Right cardiac atrium (tissue), 5 donors: Measurements from ENCODE around the gene CINP. TPM values are rescaled to one million over a fixed set of nuclear protein-coding genes. Genes with fewer than 3 reads are reported as not detected.

Experiments
- ATAC-seq, 2 donors: fragments of 200-7000 bp; cut with Tn5 transposase; one replicate each; pipeline versions ENCODE4 v1.8.0 to v1.9.1; 2020; ENCODE audit warnings: moderate library complexity in 2 of 2, mild to moderate bottlenecking in 1 of 2
- DNase-seq, 3 donors: peaks; one replicate each; pipeline ENCODE4 v3.0.0-alpha.2; 2020
- H3K27ac ChIP-seq: one replicate; pipeline ENCODE4 v1.5.1; 2013; ENCODE audit warnings: mild to moderate bottlenecking, low read length, control low read depth, moderate library complexity
- H3K27me3 ChIP-seq: one replicate; pipeline ENCODE4 v1.6.1; 2013; ENCODE audit not compliant: control insufficient read depth, insufficient read depth
- H3K4me1 ChIP-seq: one replicate; pipeline ENCODE4 v1.6.1; 2013; ENCODE audit warnings: low read length; ENCODE audit not compliant: control insufficient read depth, insufficient read depth
- H3K4me3 ChIP-seq: one replicate; pipeline ENCODE4 v1.5.1; 2013; ENCODE audit warnings: low read length, control low read depth
- H3K9me3 ChIP-seq: one replicate; pipeline ENCODE4 v1.6.1; 2013; ENCODE audit warnings: low read length; ENCODE audit not compliant: control insufficient read depth
- WGBS: extraction: QIAGEN DNeasy Blood & Tissue Kit; methylation state at CpG from one replicate; pipeline ENCODE4 v1.1.7; 2013; 5-methylcytosine and 5-hydroxymethylcytosine counted together
- intact Hi-C, 4 donors: fragments of 100-400 bp; cut with DNase I; formaldehyde crosslinking; loops; one replicate each; pipeline versions ENCODE4 v1.11.0 to v1.14.0; 2022 to 2023
- long read RNA-seq, 4 donors: library from polyadenylated mRNA; unstranded; transcript quantifications; one replicate each; pipeline ENCODE4 v2.0.0, GENCODE V29; 2020 to 2021
- polyA plus RNA-seq: library from polyadenylated mRNA; stranded (reverse); fragments of 200-250 nt; gene quantifications from one replicate; pipeline ENCODE4 v1.2.3, GENCODE V29; 2013
- total RNA-seq, 4 donors: library from RNA; stranded (reverse); fragmentation: NEBNext Ultra II Directional; extraction: Animal tissue kit (Norgen Biotek cat#: 25700); gene quantifications; one replicate each; pipeline ENCODE4 v1.2.1, GENCODE V29; 2021
- donor health status: healthy with polysubstance abuse.
- donor health status: DM: no; HTN: yes; CAD: no.
- donor health status: DM: no; HTN: no; CAD: no.
- donor health status: DM: no; HTN: yes; CAD: no; lungs with severe emphysema.
- donor health status: DM: yes; HTN: yes; CAD: no.

The CINP gene
- total RNA-seq, result 10 to 100 TPM; 31.8 to 35.3 (median 33.5) TPM
- 38.2 TPM for polyA plus RNA-seq
- long read RNA-seq, donor 1, full-length matches to known transcripts, result 62 of 68 reads
- long read RNA-seq, donor 1, partial matches to known transcripts, result 1 of 68 reads
- long read RNA-seq, donor 1, other reads (novel, unspliced or antisense), result 5 of 68 reads
- long read RNA-seq, donor 2, full-length matches to known transcripts, result 9 of 15 reads
- long read RNA-seq, donor 2, partial matches to known transcripts, result 1 of 15 reads
- long read RNA-seq, donor 2, other reads (novel, unspliced or antisense), result 5 of 15 reads
- long read RNA-seq, donor 3, full-length matches to known transcripts, result 71 of 82 reads
- long read RNA-seq, donor 3, partial matches to known transcripts, result 3 of 82 reads
- long read RNA-seq, donor 3, other reads (novel, unspliced or antisense), result 8 of 82 reads
- long read RNA-seq, donor 4, transcript CINP-201 (5 exons, 955 nt), result major isoform, 7 of 10 reads
- long read RNA-seq, donor 4, partial matches to known transcripts, result 0 of 10 reads
- long read RNA-seq, donor 4, other reads (novel, unspliced or antisense), result 3 of 10 reads

DNA sequence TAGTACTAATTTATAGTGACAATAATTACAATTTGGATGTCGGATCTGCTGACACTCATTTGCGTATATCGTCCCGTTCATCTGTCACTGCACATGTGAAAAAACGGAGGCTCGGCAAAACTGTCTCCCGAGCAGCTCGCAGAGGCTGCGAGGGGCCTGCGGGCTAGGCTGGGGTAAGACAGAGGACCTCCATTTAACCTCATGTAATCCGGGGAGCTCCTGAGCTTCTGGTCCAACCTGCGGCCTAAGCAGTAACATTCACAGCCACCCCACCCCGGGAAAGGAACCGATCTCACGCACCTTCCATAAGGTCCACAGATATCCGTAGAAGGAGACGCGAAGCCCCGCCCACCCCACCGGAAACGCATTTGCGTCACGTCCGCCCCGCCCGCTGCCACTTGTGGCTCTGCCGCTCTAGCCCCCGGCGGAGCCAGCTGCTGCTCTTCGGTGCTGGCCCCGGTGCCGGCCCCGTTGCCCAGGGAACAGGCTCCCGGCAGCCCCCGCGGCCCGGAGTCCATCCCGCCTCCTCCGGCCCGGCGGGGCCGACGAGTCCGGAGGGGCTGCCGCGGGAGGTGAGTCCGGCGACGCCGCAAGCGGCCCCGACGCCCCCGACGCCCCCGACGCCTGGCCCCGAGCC lies at the start of gene CINP, which contains the start of gene TECPR2:
CINP (minus strand) TSS at position 346 of the 637 bp plus-strand sequence; CDS start at position 307, 39 bp downstream.
TECPR2 (plus strand) TSS at position 397 of the 637 bp plus-strand sequence. CDS start 13,781 bp downstream, outside the sequence.
- Histone ChIP-seq H3K27ac (peak within 1 kb of the TSS; percentile 95), H3K4me1 (peaks cover 4% of the 10 kb centered on the region), H3K4me3 (peak within 1 kb of the TSS; percentile 94), H3K9me3 (no peaks in the 10 kb centered on the region), H3K27me3 (no peaks in the 10 kb centered on the region)
- peak; percentile 98 to 100 (median 99) for DNase-seq
- peak; percentile 99 for ATAC-seq
- under 1% methylated on average over 58 of the region's 58 CpGs for WGBS
- intact Hi-C loops, result no loop called here

DNA sequence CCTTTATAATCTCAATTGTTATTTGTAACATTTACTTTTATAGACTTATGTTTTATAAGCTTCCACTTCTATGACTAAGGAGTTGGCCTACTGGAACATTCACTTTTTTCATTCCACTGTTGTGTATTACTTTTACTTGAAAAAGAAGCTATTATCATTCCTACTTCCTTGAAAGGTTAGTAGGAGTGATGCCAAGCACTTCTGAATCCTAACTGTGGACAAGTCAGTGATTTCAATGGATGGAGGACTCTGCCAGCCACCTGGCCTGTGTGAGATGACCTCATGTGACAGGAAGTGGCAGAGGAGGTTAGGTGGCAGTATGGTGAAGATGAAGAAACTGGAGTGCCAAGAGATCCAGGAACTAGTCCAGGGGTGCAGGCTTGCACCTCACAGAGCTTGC lies 46.0 kb upstream of the CINP start:
- Histone ChIP-seq H3K27me3 (no peaks in the 10 kb centered on the region), H3K9me3 (no peaks in the 10 kb centered on the region), H3K4me3 (no peak overlapping the region), H3K4me1 (no peaks in the 10 kb centered on the region), H3K27ac (peak overlapping the region; percentile 47)
- DNase-seq (no peak), ATAC-seq (peak; percentile 44 to 47)
- intact Hi-C loops, result no loop called here

DNA sequence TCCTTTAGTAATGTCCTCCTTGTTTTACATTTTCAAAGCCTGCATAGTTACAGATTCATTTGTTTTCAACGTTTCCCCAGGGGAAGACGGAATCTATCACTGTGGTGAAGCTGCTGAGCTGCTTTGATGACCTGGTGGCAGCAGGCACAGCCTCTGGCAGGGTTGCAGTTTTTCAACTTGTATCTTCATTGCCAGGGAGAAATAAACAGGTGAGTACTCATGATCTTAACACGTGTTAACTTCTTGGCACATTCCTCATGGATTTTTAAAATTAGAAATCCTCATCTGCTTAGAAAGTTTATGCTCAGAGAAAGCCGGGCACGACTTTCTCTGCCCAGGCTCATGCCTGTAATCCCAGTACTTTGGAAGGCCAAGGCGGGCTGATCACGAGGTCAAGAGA lies 44.6 kb upstream of the CINP start:
- intact Hi-C loops, result no loop called here
- ATAC-seq (peak in 1 of 2 donors; percentile 29), DNase-seq (no peak)
- H3K9me3 ChIP-seq, result no peaks in the 10 kb centered on the region
- 74% methylated on average over 7 of the region's 7 CpGs for WGBS
- no peaks in the 10 kb centered on the region for H3K27me3 ChIP-seq
- H3K4me1 ChIP-seq, result no peaks in the 10 kb centered on the region
- peak overlapping the region; percentile 58 for H3K27ac ChIP-seq
- H3K4me3 ChIP-seq, result no peak overlapping the region

DNA sequence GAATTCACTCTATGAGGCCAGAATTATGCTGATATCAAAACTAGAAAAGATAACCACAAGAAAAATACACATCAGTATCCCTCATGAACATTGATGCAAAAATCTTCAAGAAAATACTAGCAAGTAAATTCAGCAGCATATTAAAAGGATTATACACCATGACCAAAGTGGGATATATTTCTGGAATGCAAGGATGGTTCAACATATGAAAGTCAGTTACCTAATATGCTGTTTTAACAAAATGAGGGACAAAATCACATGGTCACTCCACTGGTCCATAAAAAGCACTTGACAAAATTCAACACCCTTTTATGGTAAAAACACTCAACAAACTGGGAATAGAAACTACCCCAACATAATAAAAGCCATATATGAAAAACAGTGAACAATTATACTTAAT lies 40.3 kb upstream of the CINP start:
- ATAC-seq (no peak), DNase-seq (no peak)
- H3K27ac ChIP-seq, result no peak overlapping the region
- intact Hi-C loops, result no loop called here
- no peaks in the 10 kb centered on the region for H3K4me1 ChIP-seq
- no peaks in the 10 kb centered on the region for H3K27me3 ChIP-seq
- no peaks in the 10 kb centered on the region for H3K9me3 ChIP-seq
- no peak overlapping the region for H3K4me3 ChIP-seq

DNA sequence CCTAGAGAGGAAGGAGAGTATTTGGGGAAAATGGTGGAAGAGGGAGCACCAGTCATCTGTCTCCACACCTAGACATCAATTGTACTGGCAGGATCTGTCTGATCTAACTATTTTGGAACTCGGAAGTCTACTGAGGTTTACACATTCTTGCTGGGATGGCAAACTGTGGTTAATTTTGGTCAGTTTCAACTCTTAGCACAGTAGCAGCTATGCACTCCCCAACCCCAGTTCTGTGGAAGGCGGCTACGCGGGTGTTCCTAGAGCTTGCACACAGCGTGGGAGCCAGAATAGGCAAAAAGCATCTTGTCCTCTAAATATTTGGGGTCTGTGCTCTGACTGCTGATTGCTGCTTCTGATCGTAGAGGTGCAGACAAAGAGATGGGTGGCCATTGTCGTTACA lies 33.8 kb upstream of the CINP start:
- H3K4me3 ChIP-seq, result no peak overlapping the region
- ATAC-seq (no peak), DNase-seq (no peak)
- intact Hi-C loops, result no loop called here
- WGBS, result 93% methylated on average over 7 of the region's 7 CpGs
- H3K4me1 ChIP-seq, result no peaks in the 10 kb centered on the region
- no peak overlapping the region for H3K27ac ChIP-seq
- H3K9me3 ChIP-seq, result no peaks in the 10 kb centered on the region
- H3K27me3 ChIP-seq, result no peaks in the 10 kb centered on the region

DNA sequence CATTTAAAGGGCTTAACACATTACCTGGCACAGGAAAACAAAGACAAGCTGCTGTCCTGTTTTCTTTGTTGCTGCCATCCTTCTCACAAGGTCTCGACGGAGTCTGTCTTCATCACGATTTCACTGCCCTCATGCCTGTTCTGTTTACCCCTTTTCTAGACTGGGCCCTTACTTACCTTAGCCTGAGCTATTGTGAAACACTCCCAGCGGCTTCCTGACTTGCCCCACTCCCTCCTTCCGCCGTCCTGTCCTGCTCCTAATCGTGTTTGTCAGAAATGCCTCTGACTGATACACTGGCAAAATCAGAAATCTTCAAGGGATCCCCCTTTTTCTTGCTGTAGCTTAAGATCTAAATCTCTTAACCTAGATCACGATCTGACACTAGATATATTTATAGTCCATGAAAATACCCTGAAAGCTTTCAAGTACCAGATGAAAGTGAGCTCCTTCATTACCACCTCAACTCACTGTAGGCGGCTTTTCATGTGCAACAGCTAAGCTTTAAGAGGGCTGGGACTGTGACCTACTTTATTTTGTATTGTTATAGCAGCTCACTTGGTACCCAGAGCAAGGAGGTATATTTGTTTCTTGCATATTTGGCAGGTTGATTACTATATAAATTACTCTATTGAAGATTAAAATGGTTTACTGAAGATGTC lies 32.2 kb upstream of the CINP start:
- Histone ChIP-seq H3K27me3 (no peaks in the 10 kb centered on the region), H3K4me3 (no peak overlapping the region), H3K9me3 (no peaks in the 10 kb centered on the region), H3K4me1 (peaks cover 4% of the 10 kb centered on the region), H3K27ac (no peak overlapping the region)
- DNase-seq (no peak), ATAC-seq (no peak)
- intact Hi-C loops, result no loop called here
- 67% methylated on average over 9 of the region's 9 CpGs for WGBS

DNA sequence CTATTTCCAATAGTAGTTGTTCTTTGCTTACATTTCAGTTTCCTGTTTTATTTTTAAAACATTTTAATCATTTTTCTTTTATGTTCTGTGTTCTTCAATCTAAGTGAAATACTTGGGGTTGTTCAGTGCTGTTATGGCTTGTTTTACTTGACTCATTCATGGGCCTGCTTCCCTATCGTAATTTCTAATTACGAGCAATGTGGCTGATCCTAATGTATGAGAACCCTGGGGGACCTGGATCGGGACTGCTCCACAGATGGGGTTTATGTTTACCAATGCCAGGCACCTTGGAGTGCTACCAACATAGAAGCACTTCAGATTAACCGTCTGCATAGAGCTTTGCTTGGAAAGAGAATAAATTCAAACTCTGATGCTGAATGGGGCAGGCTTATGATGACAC lies 29.8 kb upstream of the CINP start:
- no peak for ATAC-seq

DNA sequence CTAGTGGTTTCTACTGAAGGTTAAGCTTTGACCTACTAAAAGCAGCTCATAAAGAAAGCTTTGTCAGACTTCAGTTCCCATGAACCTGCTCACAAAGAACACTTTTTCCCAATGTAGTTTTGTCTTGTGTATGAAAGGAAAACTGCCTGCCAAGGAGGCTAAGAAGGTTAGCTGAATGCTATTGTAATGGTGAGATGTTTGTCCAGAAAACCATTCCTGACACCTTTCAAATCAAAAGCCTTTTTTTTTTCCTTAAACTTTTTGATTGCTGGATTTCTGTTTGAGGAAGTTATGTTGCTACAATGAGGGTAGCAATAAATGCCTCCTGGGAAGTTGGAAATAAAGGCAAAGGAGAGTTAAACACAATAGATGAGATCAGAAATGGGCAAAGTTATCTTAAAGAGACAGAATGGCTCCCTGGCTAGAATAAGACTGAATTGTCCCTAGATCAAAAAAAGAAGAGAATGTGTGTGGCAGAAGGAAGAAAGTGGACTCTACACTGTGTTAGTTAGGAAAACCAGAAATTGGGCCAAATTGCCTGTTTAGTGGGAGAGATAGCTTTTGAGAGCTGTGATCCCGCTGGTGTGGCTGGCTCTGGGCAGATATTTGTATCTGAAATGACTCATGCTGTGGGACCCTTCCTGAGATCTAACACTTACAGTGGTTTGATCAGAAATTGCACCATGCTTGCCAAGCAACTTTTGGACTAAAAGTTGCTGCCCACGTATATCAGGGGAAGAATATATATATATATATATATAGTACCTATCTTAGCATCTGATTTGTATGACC lies 27.6 kb upstream of the CINP start:
- ATAC-seq, result peak; percentile 31 to 60
- peaks cover 4% of the 10 kb centered on the region for H3K4me1 ChIP-seq
- no peak for DNase-seq
- no peak overlapping the region for H3K27ac ChIP-seq
- no peaks in the 10 kb centered on the region for H3K27me3 ChIP-seq
- H3K9me3 ChIP-seq, result no peaks in the 10 kb centered on the region
- WGBS, result 27% methylated on average over 2 of the region's 2 CpGs
- no peak overlapping the region for H3K4me3 ChIP-seq
- intact Hi-C loops, result no loop called here

More for the DNA sequence above, 29.8 kb upstream of the CINP start:
- Histone ChIP-seq H3K4me3 (no peak overlapping the region), H3K4me1 (peaks cover 4% of the 10 kb centered on the region), H3K27me3 (no peaks in the 10 kb centered on the region), H3K9me3 (no peaks in the 10 kb centered on the region), H3K27ac (no peak overlapping the region)
- intact Hi-C loops, result no loop called here
- WGBS, result 56% methylated on average over 4 of the region's 4 CpGs
- no peak for DNase-seq

DNA sequence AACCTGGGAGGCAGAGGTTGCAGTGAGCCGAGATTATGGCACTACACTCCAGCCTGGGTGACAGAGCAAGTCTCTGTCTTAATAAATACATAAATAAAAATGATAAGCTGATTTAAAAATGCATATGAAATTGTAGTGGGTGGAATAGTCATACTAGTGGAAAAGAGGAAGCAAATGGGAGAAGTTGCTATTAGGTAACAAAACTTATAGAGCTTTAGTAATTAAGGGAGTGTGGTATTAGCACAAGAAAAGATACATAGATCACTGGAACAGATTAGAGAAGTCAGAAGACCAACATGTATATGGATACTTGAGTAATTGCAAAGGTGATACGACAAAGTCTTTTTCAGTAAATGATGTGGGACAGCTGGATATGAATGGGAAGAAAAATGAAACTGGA lies 26.6 kb upstream of the CINP start:
- ATAC-seq (no peak), DNase-seq (no peak)
- H3K27ac ChIP-seq, result no peak overlapping the region
- H3K9me3 ChIP-seq, result no peaks in the 10 kb centered on the region
- H3K27me3 ChIP-seq, result no peaks in the 10 kb centered on the region
- intact Hi-C loops, result no loop called here
- H3K4me3 ChIP-seq, result no peak overlapping the region
- 90% methylated on average over 2 of the region's 2 CpGs for WGBS
- peaks cover 4% of the 10 kb centered on the region for H3K4me1 ChIP-seq

DNA sequence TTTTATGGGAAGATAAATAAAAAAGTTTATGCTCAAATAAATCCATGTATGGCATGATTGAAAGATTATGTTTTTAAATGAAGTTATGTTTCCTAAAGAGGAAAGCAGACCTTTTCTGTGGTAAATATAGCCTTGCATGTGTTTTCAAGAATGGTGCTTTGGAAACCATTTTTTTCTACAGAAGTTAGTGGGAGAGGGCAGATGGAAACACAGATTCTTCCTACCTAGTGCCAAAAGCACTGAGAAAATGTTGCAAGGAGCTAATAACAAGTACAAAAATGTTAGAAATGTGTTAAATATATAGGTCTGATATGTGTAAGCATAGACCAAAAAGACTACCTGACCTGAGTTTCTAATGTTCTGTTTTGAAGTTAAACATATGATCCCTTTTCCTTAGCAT lies 24.4 kb upstream of the CINP start:
- no peaks in the 10 kb centered on the region for H3K9me3 ChIP-seq
- no peak for ATAC-seq

More for the DNA sequence above, 24.4 kb upstream of the CINP start:
- no peak for DNase-seq
- intact Hi-C loops, result no loop called here
- Histone ChIP-seq H3K27me3 (no peaks in the 10 kb centered on the region), H3K4me3 (no peak overlapping the region), H3K27ac (no peak overlapping the region), H3K4me1 (peaks cover 4% of the 10 kb centered on the region)
